ENCODE measurements around the gene PRKAG2.
"Not testable (repeated sequence)": the region's sequence is repeated elsewhere in the genome, so short reads cannot be mapped to it uniquely, and the experiment has no call there.

DNA sequence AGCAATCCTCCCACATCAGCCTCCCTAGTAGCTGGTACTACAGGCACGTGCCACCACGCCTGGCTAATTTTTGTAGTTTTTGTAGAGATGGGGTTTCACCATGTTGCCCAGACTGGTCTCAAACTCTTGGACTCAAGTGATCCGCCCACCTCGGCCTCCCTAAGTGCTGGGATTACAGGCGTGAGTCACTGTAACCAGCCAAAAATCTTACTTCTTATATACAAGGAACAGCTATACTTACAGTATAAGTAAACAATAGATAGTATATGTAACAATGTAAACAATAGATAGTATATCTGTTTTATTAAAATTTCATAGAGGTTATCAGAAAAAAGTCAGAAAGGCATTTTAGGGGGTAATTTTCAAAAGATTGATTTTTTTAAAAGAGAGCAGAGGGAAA is 128.9 kb downstream of the PRKAG2 start:
- not testable (repeated sequence) for TF ChIP-seq POLR2AphosphoS5, POLR2A (IDR thresholded peaks at IDR 0.05)
- TF ChIP-seq, protein P1, sequence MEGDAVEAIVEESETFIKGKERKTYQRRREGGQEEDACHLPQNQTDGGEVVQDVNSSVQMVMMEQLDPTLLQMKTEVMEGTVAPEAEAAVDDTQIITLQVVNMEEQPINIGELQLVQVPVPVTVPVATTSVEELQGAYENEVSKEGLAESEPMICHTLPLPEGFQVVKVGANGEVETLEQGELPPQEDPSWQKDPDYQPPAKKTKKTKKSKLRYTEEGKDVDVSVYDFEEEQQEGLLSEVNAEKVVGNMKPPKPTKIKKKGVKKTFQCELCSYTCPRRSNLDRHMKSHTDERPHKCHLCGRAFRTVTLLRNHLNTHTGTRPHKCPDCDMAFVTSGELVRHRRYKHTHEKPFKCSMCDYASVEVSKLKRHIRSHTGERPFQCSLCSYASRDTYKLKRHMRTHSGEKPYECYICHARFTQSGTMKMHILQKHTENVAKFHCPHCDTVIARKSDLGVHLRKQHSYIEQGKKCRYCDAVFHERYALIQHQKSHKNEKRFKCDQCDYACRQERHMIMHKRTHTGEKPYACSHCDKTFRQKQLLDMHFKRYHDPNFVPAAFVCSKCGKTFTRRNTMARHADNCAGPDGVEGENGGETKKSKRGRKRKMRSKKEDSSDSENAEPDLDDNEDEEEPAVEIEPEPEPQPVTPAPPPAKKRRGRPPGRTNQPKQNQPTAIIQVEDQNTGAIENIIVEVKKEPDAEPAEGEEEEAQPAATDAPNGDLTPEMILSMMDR (IDR thresholded peaks at IDR 0.05), result not testable (repeated sequence)
